Kidney capillary endothelial cell (primary cell): ENCODE results near the gene DNAH6.
A peak's percentile ranks its signal among the peaks of the same experiment; 100 is the strongest.
"Not testable (repeated sequence)": the region's sequence is repeated elsewhere in the genome, so short reads cannot be mapped to it uniquely, and the experiment has no call there.

Source experiments
- DNase-seq: peaks from one replicate; pipeline ENCODE4 v3.0.0-alpha.2; 2018; ENCODE audit warnings: low spot score

DNAH6 gene

DNA sequence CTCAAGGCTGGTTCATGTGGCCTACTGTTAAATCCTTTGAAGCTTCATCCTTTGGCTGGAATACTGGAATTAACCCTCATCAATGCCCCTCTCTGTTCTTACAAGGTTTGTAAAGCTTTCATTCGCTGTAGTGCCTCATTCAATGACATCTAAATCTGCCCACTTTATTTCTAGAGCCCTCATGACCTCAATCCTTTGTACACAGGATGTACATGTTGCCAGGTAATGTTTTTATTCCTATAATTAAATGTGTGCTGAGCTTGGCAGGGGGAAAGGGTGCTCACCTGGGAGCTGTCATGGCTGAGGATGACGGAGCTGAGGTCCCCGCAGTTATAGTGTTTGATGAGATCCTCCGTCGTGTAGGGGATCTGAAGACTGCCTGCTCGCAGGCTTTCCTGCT lies 325.3 kb downstream of the DNAH6 start:
- DNase-seq = no peak

DNA sequence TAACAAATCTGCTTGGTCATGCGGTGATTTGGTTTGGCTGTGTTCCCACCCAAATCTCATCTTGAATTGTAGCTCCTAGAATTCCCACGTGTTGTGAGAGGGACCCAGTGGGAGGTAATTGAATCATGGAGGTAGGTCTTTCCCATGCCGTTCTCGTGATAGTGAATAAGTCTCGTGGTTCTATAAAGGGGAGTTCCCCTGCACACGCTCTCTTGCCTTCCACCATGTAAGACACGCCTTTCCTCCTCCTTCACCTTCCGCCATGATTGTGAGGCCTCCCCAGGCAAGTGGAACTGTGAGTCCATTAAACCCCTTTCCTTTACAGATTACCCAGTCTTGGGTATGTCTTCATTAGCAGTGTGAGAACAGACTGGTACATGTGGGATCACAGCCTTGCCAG lies 327.8 kb downstream of the DNAH6 start:
- no peak for DNase-seq

DNA sequence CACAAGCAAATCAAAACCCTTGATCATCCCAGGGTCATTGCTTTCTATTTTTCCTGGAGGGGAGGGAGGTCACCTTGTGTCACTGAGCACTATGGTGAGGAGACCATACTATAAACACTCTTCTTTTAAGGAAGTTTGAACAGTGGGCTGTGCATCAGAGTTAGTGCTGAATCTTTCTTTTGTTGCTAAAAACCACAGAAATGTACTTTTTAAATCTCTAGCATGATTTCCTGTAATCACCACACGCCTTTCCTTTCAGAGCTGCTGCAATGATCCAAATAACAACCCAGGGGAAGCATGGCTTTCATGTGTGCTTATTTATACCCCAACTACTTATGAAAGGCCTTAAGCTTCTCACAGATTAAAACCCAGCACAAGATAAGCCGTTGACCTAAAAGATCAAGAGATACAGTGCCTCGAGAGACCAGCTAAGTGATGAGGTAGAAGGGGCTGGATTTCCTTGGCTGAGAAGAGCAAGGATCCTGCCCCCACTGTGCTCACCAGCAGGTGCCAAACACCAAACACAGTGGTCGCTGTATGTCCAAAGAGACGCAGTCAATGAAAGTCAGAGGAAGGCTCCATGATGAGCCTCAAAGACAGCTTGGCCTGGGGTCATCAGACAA lies 329.9 kb downstream of the DNAH6 start:
- DNase-seq = no peak

DNA sequence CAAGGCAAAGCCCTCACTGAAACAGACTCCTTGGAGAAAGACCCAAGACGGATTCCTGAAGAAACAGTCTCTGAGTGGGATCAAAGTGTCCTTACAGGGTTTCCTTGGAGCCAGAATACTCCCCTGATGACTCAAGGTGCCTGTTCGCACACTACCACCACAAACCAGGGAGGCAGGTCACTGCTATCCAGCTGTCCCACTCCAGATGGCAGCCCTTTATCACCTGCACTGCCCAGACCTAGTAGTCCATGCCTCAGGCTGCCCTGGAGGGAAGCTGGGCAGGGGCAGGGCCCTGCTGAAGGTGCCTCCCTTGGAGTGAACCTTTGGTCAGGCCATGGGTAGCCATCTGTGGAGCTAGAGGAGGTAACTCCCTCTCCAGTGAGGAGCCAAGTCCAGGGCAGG lies 330.4 kb downstream of the DNAH6 start:
- DNase-seq = no peak

DNA sequence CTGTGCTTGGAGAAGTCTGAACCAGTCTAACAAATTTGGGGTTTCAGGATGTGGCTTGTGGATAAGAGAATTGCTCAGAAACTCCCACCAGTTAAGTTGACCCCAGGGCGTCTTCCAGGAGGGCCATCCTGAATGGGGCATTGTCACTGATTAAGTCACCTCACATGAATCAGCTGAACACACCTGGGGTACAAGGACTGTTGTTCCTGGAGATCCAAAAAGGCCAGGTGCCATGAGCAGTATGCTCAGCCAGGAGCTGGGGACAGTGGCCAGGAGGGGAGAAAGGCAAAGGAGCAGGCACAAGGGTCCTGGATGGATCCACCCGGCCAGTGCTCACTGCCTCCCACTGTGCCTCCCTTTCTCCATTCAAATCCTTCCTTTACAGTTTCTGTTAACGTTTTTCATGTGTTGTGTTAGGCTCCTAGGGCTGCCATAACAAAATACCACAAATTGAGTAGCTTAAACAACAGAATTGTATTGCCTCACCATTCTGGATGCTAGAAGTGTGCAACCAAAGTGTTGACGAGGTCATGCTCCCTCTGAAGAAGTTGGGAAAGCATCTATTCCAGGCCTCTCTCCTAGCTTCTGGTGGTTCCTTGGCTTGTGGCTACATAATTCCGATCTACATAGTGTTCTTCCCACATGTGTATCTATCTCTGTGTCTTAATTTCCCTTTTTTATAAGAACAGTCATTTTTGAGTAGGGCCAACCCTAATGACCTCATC lies 331.2 kb downstream of the DNAH6 start:
- DNase-seq = no peak

DNA sequence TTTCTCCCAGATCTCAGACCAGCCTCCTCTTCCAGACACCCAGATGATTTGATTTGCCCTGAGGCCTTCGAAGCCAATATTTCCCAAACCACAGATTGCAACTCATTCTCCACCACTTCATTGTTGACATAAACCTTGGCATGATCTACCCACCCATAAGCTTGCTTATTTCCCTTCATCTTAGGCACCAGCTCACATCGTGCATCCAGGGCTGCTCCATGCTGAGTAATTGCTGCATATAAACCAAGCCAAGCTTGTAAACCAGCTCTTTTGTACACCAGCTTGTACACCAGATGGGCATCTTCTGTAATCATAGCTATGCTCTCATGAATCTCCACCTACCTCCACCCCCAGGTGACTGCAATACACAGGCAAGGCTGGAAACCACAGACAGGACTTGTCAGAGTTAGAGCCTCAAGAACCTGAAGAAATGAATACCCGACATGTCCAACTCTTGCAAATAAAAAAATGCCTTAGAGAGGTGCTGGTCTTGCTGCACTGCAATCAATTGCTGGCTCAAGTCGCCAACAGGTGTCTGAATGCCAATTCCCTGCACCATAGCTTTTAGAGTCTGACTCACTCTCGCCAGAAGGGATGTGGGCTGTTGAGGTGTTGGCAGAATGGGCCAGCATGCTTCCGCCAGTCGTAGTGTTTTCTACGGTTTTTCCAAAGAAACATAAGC lies 333.1 kb downstream of the DNAH6 start:
- no peak for DNase-seq

DNA sequence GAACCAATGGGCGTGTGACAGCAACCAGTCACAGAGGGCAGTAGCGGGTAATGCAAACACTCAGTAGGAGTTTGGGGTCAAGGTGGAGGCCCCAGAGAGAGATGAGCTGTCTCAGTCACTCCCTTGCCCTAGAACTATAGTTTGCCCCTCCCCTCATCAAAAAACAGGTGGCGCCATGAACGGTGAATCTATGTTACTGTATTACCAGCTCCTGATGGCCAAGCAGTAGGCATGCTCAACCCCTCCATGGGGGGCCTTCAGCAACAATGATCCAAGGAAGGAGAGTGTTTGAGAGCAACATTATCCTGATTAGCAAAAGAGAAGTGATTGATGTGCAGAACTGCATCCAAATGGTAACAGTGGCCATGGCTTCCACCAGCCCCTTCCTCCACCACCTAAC lies 334.2 kb downstream of the DNAH6 start:
- no peak for DNase-seq

DNA sequence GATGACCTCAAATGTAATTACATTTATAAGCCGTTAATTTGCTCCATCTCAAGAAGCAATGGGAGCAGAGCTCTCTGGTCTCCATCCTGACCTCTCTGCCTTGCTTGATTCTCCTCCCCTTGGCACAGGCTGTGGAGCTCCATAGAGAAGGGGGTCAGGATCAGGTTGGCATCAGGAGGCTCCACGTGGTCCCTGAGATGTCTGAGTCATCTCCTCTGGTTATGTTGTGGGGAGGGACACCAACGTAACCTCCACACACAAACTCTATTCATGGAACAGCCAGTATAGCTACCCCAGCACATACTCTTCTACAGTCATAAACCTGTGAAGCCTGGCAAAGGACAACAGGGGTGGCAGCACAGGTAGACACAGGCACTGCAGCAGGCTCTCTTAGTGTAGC lies 335.6 kb downstream of the DNAH6 start:
- DNase-seq = no peak

DNA sequence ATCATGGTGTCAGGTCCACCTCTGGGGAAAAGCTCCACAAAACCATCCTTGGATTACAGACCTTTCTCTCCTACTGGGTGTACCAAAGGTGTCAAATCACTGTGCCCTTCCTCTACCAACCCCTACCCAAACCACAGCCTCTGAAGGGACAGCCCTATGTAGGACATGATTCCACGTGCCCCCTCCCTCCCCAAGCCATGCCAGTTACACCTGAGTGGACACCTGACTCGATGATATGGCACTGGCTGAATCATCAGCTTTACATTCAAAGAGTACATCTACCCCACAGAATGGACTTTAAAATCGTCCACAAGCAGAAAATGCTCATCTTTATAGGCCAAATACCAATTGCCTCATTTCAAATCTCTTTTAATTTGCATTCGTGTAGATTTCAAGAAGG lies 338.6 kb downstream of the DNAH6 start:
- no peak for DNase-seq

DNA sequence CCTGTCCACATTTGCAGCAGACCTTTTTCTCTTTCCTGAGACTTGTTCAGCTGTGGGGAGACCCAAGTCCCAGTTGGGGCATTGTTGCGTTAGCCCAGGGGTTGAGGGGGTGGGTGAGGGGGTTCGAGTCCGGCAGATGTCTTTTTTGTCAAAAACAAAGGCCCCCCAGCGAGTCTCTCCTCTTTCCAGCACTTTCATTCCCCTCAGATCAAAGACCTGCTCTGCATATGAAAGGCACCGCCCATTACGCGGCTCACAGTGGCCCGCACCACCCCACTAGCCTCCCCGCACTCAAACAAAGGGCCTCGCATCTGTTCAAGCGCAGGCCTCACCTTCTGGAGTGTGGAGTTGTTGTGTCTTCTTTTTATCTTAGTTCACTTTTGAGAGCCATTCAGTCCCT lies 339.4 kb downstream of the DNAH6 start:
- DNase-seq = no peak

DNA sequence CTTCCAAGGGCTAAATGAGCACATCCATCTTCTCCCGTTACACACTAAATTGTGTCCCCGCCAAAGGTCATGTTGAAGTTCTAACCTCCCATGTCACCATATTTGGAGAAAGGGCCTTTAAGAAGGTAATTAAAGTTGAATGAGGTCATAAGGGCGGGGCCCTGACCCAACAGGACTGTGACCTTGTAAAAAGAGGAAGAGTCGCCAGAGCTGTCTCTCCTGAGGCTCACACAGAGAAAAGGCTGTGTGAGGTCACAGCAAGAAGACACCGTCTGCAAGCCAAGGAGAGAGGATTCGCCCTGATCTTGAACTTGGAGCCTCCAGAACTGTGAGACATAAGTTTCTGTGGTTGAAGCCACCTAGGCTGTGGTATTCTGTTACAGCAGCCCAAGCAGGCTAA lies 340.5 kb downstream of the DNAH6 start:
- DNase-seq = no peak

DNA sequence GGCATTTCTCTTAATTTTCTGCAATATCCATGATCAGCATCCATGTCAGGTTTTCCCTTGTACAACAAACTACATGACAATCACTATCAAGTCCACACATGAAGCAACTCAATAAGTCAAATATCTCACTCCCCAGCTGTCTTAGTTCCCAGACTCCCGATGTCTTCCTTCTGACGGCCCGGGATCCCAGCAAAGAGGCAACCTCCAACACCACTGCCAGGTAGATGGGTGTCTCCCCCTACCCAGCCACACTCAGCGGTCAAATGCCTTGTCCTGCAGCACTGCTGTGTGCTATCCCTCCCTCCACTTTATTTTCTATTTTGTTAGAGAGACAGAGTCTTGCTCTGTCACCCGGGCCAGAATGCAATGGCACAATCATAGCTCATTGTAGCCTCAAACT lies 341.3 kb downstream of the DNAH6 start:
- DNase-seq = no peak

DNA sequence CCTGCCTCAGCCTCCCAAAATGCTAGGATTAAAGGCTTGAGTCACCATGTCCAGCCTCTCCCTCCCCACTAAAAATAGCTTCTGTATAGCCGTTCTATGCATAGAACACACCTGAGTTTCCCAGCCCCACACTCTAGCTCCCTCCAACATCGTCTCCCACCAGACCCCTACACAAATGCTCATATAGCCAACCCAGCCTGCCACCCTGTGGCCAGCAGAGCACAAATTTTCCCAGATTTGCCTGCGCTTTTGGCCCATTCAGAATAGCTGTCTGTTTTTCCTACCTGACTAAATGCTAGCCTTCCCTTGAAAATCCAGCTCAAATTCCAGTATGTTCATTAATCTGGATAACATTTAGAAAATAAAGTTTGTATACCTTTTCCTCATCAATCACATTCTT lies 341.8 kb downstream of the DNAH6 start:
- no peak for DNase-seq

DNA sequence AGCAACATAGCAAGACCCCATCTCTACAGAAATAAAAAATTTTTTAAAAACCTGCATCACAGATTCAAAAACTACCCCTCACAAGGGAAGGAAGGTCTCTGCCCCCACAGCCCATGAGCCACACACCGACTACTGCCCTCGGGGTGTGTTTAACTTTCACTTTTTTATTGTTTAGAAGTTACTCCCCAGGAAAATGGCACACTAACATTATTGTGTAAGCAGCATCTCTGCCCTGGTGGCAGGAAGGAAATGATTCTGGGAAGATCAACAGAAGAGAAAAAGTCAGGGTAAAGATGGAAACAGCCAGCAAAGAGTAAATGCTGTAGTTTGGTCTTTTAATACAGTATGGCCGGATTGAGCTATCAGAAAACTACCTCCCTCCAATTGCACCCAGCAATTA lies 342.6 kb downstream of the DNAH6 start:
- DNase-seq = no peak

DNA sequence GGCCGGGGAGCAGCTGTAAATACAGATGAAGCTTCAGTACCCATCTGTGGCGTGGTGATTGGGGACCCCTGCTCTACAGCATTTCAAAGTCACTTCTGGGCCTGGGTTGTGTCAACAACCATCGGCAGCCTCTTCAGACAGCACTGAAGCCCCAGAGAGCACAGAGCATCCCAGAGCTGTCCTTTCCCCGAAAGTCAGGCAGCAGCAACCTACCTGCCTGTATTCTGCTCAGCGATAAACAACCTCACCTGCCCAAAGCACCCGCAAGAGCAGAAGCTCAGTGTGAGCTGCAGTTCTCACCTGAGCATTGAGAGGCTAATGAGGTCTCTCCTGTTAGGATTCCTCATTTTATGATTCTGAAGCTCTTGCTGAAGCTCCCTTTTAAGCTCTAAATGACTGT lies 345.2 kb downstream of the DNAH6 start:
- no peak for DNase-seq

DNA sequence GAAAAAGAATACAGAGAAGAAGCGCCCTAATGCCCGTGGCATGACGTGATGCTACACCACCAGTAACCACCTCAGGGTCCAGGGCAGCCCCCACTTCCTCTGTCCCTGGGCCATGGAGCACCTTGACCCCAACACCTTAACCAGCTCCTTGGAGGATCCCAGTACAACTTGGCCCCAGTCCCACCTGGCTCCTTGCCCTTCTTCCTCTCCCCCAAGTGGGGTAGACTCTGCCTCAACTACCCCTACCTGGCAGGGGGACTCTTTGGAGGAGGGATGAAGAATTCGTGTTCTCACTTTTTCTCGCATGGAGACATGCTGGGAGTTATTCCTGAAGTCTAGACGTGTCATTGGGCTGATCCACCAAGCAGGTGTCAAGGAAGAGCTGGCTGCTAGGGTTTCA lies 345.7 kb downstream of the DNAH6 start:
- DNase-seq = no peak

DNA sequence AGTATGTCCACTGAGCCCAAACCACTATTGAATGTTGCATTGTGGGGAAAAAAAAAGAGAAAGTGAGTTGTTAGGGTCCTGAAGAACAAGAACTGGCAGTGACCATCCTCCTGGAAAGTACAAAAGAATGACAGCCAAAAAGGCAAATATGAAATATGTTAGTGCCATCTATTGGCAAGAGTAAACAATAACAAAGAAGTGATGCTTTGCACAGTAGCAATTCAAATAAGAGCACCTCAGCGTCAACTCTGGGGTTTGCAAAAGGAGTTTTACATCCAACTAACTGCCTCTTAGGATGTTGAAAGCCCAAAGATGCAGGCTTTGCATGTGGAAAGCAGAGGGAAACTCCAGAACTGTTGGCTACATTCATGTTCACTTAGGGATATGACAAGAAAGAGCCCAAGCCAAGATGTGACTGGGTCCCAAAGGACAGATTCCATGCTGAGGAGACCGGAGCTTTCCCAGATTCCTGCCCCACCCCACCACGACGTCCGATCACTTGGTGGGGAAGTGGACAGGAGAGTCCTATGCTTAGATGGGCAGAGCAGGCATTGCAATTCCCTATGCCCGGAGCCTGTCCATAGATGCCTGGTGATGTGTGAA lies 349.0 kb downstream of the DNAH6 start:
- DNase-seq = peak; percentile 35

DNA sequence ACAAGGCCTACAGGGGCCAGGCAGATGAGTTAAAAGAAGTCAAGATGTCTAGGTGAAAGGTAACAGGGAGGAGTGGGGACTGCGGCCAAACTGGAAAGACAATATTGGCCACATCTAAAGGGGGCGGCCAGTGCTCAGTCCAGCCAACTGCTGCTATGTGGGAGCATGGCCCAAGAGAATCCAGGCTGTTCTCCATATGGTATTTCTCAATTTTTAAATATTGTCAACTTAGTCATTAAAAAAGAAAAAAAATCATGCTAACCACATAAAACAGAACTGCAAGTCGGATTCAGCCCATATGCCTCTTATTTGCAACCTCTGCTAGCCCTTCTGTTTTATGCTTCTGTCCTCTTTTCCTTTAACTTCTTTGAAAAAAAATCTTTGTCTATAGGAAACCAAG lies 349.8 kb downstream of the DNAH6 start:
- no peak for DNase-seq

DNA sequence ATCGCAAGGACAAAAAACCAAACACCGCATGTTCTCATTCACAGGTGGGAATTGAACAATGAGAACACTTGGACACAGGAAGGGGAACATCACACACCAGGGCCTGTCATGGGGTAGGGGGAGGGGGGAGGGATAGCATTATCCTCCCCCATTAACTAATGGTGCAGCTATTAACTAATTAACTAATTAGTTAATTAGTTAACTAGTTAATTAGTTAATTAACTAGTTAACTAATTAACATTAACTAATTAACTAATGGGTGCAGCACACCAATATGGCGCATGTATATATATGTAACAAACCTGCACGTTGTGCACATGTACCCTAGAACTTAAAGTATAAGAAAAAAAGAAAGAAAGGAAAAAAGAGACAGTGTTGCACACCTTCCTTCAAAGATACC lies 352.0 kb downstream of the DNAH6 start:
- not testable (repeated sequence) for DNase-seq
